DOHH2 (cell line): ENCODE measurements around the gene RNU11.
A peak's percentile ranks its signal among the peaks of the same experiment; 100 is the strongest.
"Not testable (repeated sequence)": the region's sequence is repeated elsewhere in the genome, so short reads cannot be mapped to it uniquely, and the experiment has no call there.

Source experiments
- H3F3A ChIP-seq: fragments of 200-600 bp; sonication (generic), shearing (Covaris generic); 2 replicates; pipeline ENCODE4 v1.6.0; 2016; ENCODE audit warnings: antibody characterized with exemption, mild to moderate bottlenecking; ENCODE audit not compliant: control insufficient read depth, insufficient read depth
- H3K27ac ChIP-seq: fragments of 200-600 bp; sonication (generic); 2 replicates; pipeline ENCODE4 v1.5.1; 2014; ENCODE audit warnings: low read depth, mild to moderate bottlenecking, low read length, moderate library complexity
- H3K27me3 ChIP-seq: fragments of 200-600 bp; sonication (generic); 2 replicates; pipeline ENCODE4 v1.6.1; 2014; ENCODE audit warnings: mild to moderate bottlenecking, low read length, mixed read lengths; ENCODE audit not compliant: control insufficient read depth
- H3K36me3 ChIP-seq: fragments of 200-600 bp; sonication (generic); 2 replicates; pipeline ENCODE4 v1.6.1; 2014; ENCODE audit warnings: mild to moderate bottlenecking, low read length, moderate library complexity, mixed read lengths; ENCODE audit not compliant: control insufficient read depth
- H3K4me1 ChIP-seq: fragments of 200-600 bp; sonication (generic); 2 replicates; pipeline ENCODE4 v1.6.1; 2014; ENCODE audit warnings: mild to moderate bottlenecking, low read length, mixed read lengths; ENCODE audit not compliant: control insufficient read depth
- H3K4me2 ChIP-seq: fragments of 200-600 bp; sonication (generic); 2 replicates; pipeline ENCODE4 v1.6.0; 2014; ENCODE audit warnings: mild to moderate bottlenecking, low read length, moderate library complexity
- H3K4me3 ChIP-seq: fragments of 200-600 bp; sonication (generic); 2 replicates; pipeline ENCODE4 v1.5.1; 2014; ENCODE audit warnings: mild to moderate bottlenecking, low read length, mixed read lengths
- H3K79me2 ChIP-seq: fragments of 200-600 bp; sonication (generic); 2 replicates; pipeline ENCODE4 v1.6.1; 2014; ENCODE audit warnings: mild to moderate bottlenecking, low read length, mixed read lengths; ENCODE audit not compliant: control insufficient read depth
- H3K9me2 ChIP-seq: fragments of 200-600 bp; sonication (generic); replicated peaks from 2 replicates; pipeline ENCODE4 v1.6.1; 2014; ENCODE audit warnings: mild to moderate bottlenecking, low read length, mixed read lengths; ENCODE audit not compliant: control insufficient read depth
- H3K9me3 ChIP-seq: fragments of 200-600 bp; sonication (generic); 2 replicates; pipeline ENCODE4 v1.6.1; 2014; ENCODE audit warnings: antibody characterized with exemption, low read length, mixed read lengths; ENCODE audit not compliant: control insufficient read depth, insufficient read depth
- H4K20me1 ChIP-seq: fragments of 200-600 bp; sonication (generic); 2 replicates; pipeline ENCODE4 v1.6.0; 2014; ENCODE audit warnings: low read depth, mild to moderate bottlenecking, antibody characterized with exemption, low read length, moderate library complexity; ENCODE audit not compliant: control insufficient read depth, insufficient read depth
- CTCF ChIP-seq: fragments of 200-600 bp; sonication (generic); IDR thresholded peaks from one replicate; pipeline ENCODE4 v1.5.1; 2014; ENCODE audit warnings: antibody characterized with exemption, mild to moderate bottlenecking, low read depth, low read length; ENCODE audit not compliant: poor library complexity, severe bottlenecking
- EZH2phosphoT487 ChIP-seq: fragments of 200-600 bp; sonication (generic); IDR thresholded peaks from 2 replicates; pipeline ENCODE4 v1.6.1; 2017; ENCODE audit warnings: borderline replicate concordance, mild to moderate bottlenecking, antibody characterized with exemption, low read length, moderate library complexity, mixed read lengths

Gene RNU11

GRCh38 chr1:28646040-28646439 lies 2.4 kb upstream of the RNU11 start:
- Histone ChIP-seq H4K20me1 (no peaks in the 10 kb centered on the region), H3K36me3 (peaks cover 5% of the 10 kb centered on the region), H3K27me3 (no peaks in the 10 kb centered on the region), H3K9me2 (no peaks in the 10 kb centered on the region), H3K9me3 (no peaks in the 10 kb centered on the region), H3F3A (peaks cover 27% of the 10 kb centered on the region), H3K4me2 (no peak overlapping the region), H3K79me2 (peaks cover 28% of the 10 kb centered on the region), H3K4me1 (peaks cover 53% of the 10 kb centered on the region), H3K27ac (no peak overlapping the region), H3K4me3 (no peak overlapping the region)
- TF ChIP-seq CTCF, result no peak
- no peak for TF ChIP-seq EZH2phosphoT487

- Histone ChIP-seq H3K4me3 (peak overlapping the region; percentile 75), H3F3A (peaks cover 27% of the 10 kb centered on the region), H3K4me2 (peak overlapping the region; percentile 95), H3K4me1 (peaks cover 43% of the 10 kb centered on the region), H3K27ac (peak overlapping the region; percentile 94), H3K9me2 (no peaks in the 10 kb centered on the region), H3K9me3 (no peaks in the 10 kb centered on the region), H3K36me3 (peaks cover 5% of the 10 kb centered on the region), H3K79me2 (peaks cover 10% of the 10 kb centered on the region), H4K20me1 (no peaks in the 10 kb centered on the region), H3K27me3 (no peaks in the 10 kb centered on the region)
- TF ChIP-seq EZH2phosphoT487 (no peak), CTCF (no peak)
Observed at GRCh38 chr1:28648008-28648473, 359 bp upstream of the RNU11 start.

GRCh38 chr1:28653063-28653462 lies 4.7 kb downstream of the RNU11 start:
- not testable (repeated sequence) for H3K9me3 ChIP-seq, H3K27me3 ChIP-seq, H3K4me3 ChIP-seq, H3K9me2 ChIP-seq, H3K4me2 ChIP-seq, H3K79me2 ChIP-seq, H4K20me1 ChIP-seq, H3K36me3 ChIP-seq, H3K27ac ChIP-seq
- H3F3A ChIP-seq, result peaks cover 12% of the 10 kb centered on the region
- peaks cover 12% of the 10 kb centered on the region for H3K4me1 ChIP-seq

GRCh38 chr1:28653870-28654269 lies 5.5 kb downstream of the RNU11 start:
- H3K79me2 ChIP-seq, H3K36me3 ChIP-seq, H3K4me3 ChIP-seq, H3K4me2 ChIP-seq, H4K20me1 ChIP-seq, H3K4me1 ChIP-seq, H3F3A ChIP-seq, H3K27ac ChIP-seq, H3K9me3 ChIP-seq, H3K27me3 ChIP-seq, H3K9me2 ChIP-seq: not testable (repeated sequence)

- not testable (repeated sequence) for H3K36me3 ChIP-seq, H3K9me2 ChIP-seq
Observed at GRCh38 chr1:28655448-28656311, 7.3 kb downstream of the RNU11 start.

More at GRCh38 chr1:28655448-28656311, 7.3 kb downstream of the RNU11 start:
- H3K27ac ChIP-seq, H3K4me1 ChIP-seq, H3K27me3 ChIP-seq, H3F3A ChIP-seq, H3K79me2 ChIP-seq, H3K4me3 ChIP-seq, H4K20me1 ChIP-seq, H3K9me3 ChIP-seq, H3K4me2 ChIP-seq: not testable (repeated sequence)
